PC-3 (cell line): Measurements from ENCODE around the gene CSPG4. TPM values are rescaled to one million over a fixed set of nuclear protein-coding genes. Genes with fewer than 3 reads are reported as not detected.
"Not testable (repeated sequence)": the region's sequence is repeated elsewhere in the genome, so short reads cannot be mapped to it uniquely, and the experiment has no call there.

Experiments
- ATAC-seq: fragments of 200-7000 bp; cut with Tn5 transposase; 2 replicates; pipeline ENCODE4 v1.9.1; 2020; ENCODE audit warnings: mild to moderate bottlenecking, moderate library complexity
- BruUV-seq: library from RNA; stranded (reverse); fragments of 400-500 nt; replicated peaks from 2 replicates; lab custom pipeline; 2021; lab: Mats Ljungman, UMichigan
- CTCF ChIA-PET: fragments of 300-600 bp; sonication (Branson Sonifier 250); formaldehyde crosslinking; loops from one replicate; lab custom pipeline; 2022; ENCODE audit warnings: antibody characterized with exemption; lab: Charles Lee
- POLR2A ChIA-PET: fragments of 300-600 bp; sonication (Branson Sonifier 250); formaldehyde crosslinking; loops from one replicate; lab custom pipeline; 2022; ENCODE audit warnings: antibody characterized with exemption; ENCODE audit not compliant: unreplicated experiment; lab: Charles Lee
- DNase-seq: peaks from one replicate; pipeline ENCODE4 v3.0.0-alpha.2; 2015
- H2AFZ ChIP-seq: fragments of 300-600 bp; sonication (generic); 2 replicates; pipeline ENCODE4 v1.6.0; 2016; ENCODE audit warnings: antibody characterized with exemption, low read length
- H3F3A ChIP-seq: fragments of 300-600 bp; sonication (generic); one replicate; pipeline ENCODE4 v1.6.0; 2017; ENCODE audit warnings: antibody characterized with exemption, low read length, control low read depth, mild to moderate bottlenecking; ENCODE audit not compliant: unreplicated experiment
- H3K27ac ChIP-seq: fragments of 300-600 bp; sonication (generic); 2 replicates; pipeline ENCODE4 v1.5.1; 2016; ENCODE audit warnings: mild to moderate bottlenecking, low read length
- H3K27me3 ChIP-seq: fragments of 300-600 bp; sonication (generic); 2 replicates; pipeline ENCODE4 v1.6.1; 2016; ENCODE audit warnings: low read length, mixed read lengths
- H3K36me3 ChIP-seq: fragments of 300-600 bp; sonication (generic); 2 replicates; pipeline ENCODE4 v1.6.1; 2016; ENCODE audit warnings: low read depth, mixed run types, low read length, mixed read lengths
- H3K4me1 ChIP-seq: fragments of 300-600 bp; sonication (generic); 2 replicates; pipeline ENCODE4 v1.5.1; 2016; ENCODE audit warnings: low read length; ENCODE audit not compliant: insufficient read depth
- H3K4me2 ChIP-seq: fragments of 300-600 bp; sonication (generic); 2 replicates; pipeline ENCODE4 v1.6.0; 2016; ENCODE audit warnings: low read length
- H3K4me3 ChIP-seq: fragments of 300-600 bp; sonication (generic); 2 replicates; pipeline ENCODE4 v1.5.1; 2016; ENCODE audit warnings: mild to moderate bottlenecking, low read length, mixed read lengths
- H3K79me2 ChIP-seq: fragments of 300-600 bp; sonication (generic); 2 replicates; pipeline ENCODE4 v1.6.1; 2017; ENCODE audit warnings: low read length, mixed read lengths
- H3K9ac ChIP-seq: fragments of 300-600 bp; sonication (generic); 2 replicates; pipeline ENCODE4 v1.6.0; 2016; ENCODE audit warnings: mild to moderate bottlenecking, low read length
- H3K9me2 ChIP-seq: fragments of 300-600 bp; sonication (generic); replicated peaks from 2 replicates; pipeline ENCODE4 v1.6.1; 2016; ENCODE audit warnings: mixed run types, low read length, mixed read lengths
- H3K9me3 ChIP-seq: fragments of 300-600 bp; sonication (generic); 2 replicates; pipeline ENCODE4 v1.6.1; 2016; ENCODE audit warnings: low read length, mixed read lengths
- H4K20me1 ChIP-seq: fragments of 300-600 bp; sonication (generic); 2 replicates; pipeline ENCODE4 v1.6.1; 2016; ENCODE audit warnings: low read length, mixed read lengths
- EZH2 ChIP-seq: fragments of 300-600 bp; sonication (generic); IDR thresholded peaks from one replicate; pipeline ENCODE4 v1.6.1; 2017; ENCODE audit warnings: antibody characterized with exemption, mild to moderate bottlenecking, low read length; ENCODE audit not compliant: unreplicated experiment
- EZH2phosphoT487 ChIP-seq: fragments of 300-600 bp; sonication (generic); IDR thresholded peaks from 2 replicates; pipeline ENCODE4 v1.6.1; 2018; ENCODE audit warnings: mild to moderate bottlenecking, antibody characterized with exemption, low read length, borderline replicate concordance
- intact Hi-C: fragments of 100-400 bp; cut with micrococcal nuclease; formaldehyde crosslinking; loops from 2 replicates; pipeline ENCODE4 v1.9.0; 2023
- total RNA-seq: library from RNA; depleted of rRNA; stranded (reverse); fragments of >200 nt; gene quantifications from 2 replicates; pipeline ENCODE4 v1.2.3, GENCODE V29; 2014
- TF ChIP-seq, protein P1 (sequence below): fragments of 300-600 bp; sonication (generic); conservative IDR thresholded peaks from 2 replicates; pipeline ENCODE4 v1.5.1; 2017; ENCODE audit warnings: antibody characterized with exemption, low read depth, mild to moderate bottlenecking, low read length

The CSPG4 gene
- total RNA-seq, 1 experiment from 2014 or later: 2.0 TPM

DNA sequence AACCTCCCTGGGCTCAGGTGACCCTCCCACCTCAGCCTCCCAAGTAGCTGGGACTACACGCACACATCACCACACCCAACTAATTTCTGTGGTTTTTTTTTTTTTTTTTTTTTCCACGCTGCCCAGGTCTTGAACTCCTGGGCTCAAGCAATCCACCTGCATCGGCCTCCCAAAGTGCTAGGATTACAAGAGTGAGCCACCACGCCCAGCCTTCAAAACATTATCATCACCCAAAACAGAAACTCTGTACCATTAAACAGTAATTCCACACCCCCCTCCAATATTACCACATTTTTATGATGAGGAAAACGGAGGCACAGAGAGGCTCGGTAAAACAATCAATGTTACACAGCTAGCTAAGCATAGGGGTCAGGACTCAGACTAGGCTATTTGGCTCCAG, 76.6 kb downstream of the CSPG4 start:
- no peak overlapping the region for H3K27ac ChIP-seq
- H3K9ac ChIP-seq: no peak overlapping the region
- H3K9me3 ChIP-seq: no peaks in the 10 kb centered on the region
- no peak overlapping the region for H2AFZ ChIP-seq
- no peak for ATAC-seq
- H4K20me1 ChIP-seq: peaks cover 24% of the 10 kb centered on the region
- DNase-seq: no peak
- no peak overlapping the region for H3K4me3 ChIP-seq
- H3K9me2 ChIP-seq: no peaks in the 10 kb centered on the region
- H3K36me3 ChIP-seq: no peaks in the 10 kb centered on the region
- ChIA-PET CTCF (no interaction called here), POLR2A (no interaction called here)
- no peak overlapping the region for H3K4me2 ChIP-seq
- BruUV-seq: no TSS peak
- TF ChIP-seq EZH2phosphoT487 (no peak), EZH2 (no peak)
- TF ChIP-seq, protein P1, sequence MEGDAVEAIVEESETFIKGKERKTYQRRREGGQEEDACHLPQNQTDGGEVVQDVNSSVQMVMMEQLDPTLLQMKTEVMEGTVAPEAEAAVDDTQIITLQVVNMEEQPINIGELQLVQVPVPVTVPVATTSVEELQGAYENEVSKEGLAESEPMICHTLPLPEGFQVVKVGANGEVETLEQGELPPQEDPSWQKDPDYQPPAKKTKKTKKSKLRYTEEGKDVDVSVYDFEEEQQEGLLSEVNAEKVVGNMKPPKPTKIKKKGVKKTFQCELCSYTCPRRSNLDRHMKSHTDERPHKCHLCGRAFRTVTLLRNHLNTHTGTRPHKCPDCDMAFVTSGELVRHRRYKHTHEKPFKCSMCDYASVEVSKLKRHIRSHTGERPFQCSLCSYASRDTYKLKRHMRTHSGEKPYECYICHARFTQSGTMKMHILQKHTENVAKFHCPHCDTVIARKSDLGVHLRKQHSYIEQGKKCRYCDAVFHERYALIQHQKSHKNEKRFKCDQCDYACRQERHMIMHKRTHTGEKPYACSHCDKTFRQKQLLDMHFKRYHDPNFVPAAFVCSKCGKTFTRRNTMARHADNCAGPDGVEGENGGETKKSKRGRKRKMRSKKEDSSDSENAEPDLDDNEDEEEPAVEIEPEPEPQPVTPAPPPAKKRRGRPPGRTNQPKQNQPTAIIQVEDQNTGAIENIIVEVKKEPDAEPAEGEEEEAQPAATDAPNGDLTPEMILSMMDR: no peak
- H3K4me1 ChIP-seq: peaks cover 12% of the 10 kb centered on the region
- H3K79me2 ChIP-seq: peaks cover 33% of the 10 kb centered on the region
- intact Hi-C loops: no loop called here
- H3F3A ChIP-seq: no peaks in the 10 kb centered on the region
- no peaks in the 10 kb centered on the region for H3K27me3 ChIP-seq

DNA sequence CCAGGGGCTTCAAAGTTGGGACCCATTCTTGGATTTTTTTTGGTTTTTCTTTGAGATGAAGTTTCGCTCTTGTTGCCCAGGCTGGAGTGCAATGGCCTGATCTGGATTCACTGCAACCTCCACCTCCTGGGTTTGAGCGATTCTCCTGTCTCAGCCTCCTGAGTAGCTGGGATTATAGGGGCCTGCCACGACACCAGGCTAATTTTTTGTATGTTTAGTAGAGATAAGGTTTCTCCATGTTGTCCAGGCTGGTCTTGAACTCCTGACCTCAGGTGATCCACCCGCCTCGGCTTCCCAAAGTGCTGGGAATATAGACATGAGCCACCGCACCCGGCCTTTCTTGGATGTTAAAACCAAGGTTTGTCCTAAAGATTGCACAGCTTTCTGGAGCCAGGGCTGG, 78.7 kb downstream of the CSPG4 start:
- H3K27ac ChIP-seq, DNase-seq, H3K9me2 ChIP-seq, BruUV-seq, POLR2A ChIA-PET, H3K4me3 ChIP-seq, H2AFZ ChIP-seq, ATAC-seq, H3K9ac ChIP-seq, H3K27me3 ChIP-seq, H3K36me3 ChIP-seq, H3F3A ChIP-seq, H3K4me2 ChIP-seq, H3K9me3 ChIP-seq, intact Hi-C loops: not testable (repeated sequence)
- CTCF ChIA-PET: interaction anchor here (0.7 kb wide), 1 partner anchor 301 kb away, joined by 4 read pairs; no protein-coding TSS in a partner anchor
- Histone ChIP-seq H3K4me1 (peaks cover 12% of the 10 kb centered on the region), H3K79me2 (peaks cover 22% of the 10 kb centered on the region), H4K20me1 (peaks cover 18% of the 10 kb centered on the region)

DNA sequence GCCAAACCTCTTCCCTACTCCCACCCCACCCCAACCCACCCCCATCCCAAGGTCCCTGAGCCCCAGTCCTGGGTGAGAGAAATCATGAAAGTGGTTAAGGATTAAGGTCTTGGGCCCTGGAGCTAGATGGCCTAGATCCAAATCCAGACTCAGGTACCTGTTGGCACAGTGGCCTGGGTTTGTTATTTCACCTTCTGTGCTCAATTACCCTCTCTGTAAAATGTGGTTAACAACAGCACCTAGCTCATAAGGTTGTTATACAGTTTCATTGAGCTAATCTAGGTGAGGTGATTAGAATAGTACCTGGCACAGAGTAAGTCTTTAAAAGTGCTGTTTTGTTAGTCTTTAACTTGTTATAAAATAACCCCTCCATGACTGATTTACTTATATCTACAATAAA, 80.7 kb downstream of the CSPG4 start:
- Histone ChIP-seq H3K36me3 (no peaks in the 10 kb centered on the region), H3K9ac (no peak overlapping the region), H3F3A (no peaks in the 10 kb centered on the region), H3K27me3 (no peaks in the 10 kb centered on the region), H3K79me2 (peaks cover 2% of the 10 kb centered on the region), H3K9me3 (no peaks in the 10 kb centered on the region), H3K4me1 (peaks cover 8% of the 10 kb centered on the region), H3K4me2 (no peak overlapping the region), H2AFZ (no peak overlapping the region), H4K20me1 (peaks cover under 1% of the 10 kb centered on the region; the same call in 1 of the 2 replicates), H3K27ac (no peak overlapping the region), H3K9me2 (no peaks in the 10 kb centered on the region), H3K4me3 (no peak overlapping the region)
- DNase-seq (no peak), ATAC-seq (no peak)
- intact Hi-C loops: no loop called here
- no TSS peak for BruUV-seq
- POLR2A ChIA-PET: no interaction called here
- CTCF ChIA-PET: no interaction called here
- TF ChIP-seq, protein P1: no peak
- TF ChIP-seq EZH2: no peak
